HUES64 (cell line): ENCODE results near the gene NFE2L1. TPM values are rescaled to one million over a fixed set of nuclear protein-coding genes. Genes with fewer than 3 reads are reported as not detected.
"Not testable (repeated sequence)": the region's sequence is repeated elsewhere in the genome, so short reads cannot be mapped to it uniquely, and the experiment has no call there.

Experiments used
- H3K27ac ChIP-seq: 2 replicates; pipeline ENCODE4 v1.7.0; 2013; ENCODE audit warnings: low read depth, low read length, inconsistent platforms
- H3K27me3 ChIP-seq: 2 replicates; pipeline ENCODE4 v1.6.1; 2013; ENCODE audit warnings: mild to moderate bottlenecking, low read length; ENCODE audit not compliant: insufficient read depth
- H3K36me3 ChIP-seq: 2 replicates; pipeline ENCODE4 v1.6.1; 2013; ENCODE audit warnings: mild to moderate bottlenecking, low read length; ENCODE audit not compliant: insufficient read depth
- H3K4me1 ChIP-seq: 2 replicates; pipeline ENCODE4 v1.6.1; 2013; ENCODE audit warnings: mild to moderate bottlenecking, low read length, moderate library complexity; ENCODE audit not compliant: insufficient read depth
- H3K4me3 ChIP-seq: 2 replicates; pipeline ENCODE4 v1.5.1; 2013; ENCODE audit warnings: mild to moderate bottlenecking, low read length, moderate library complexity
- H3K9ac ChIP-seq: 2 replicates; pipeline ENCODE4 v1.6.1; 2013; ENCODE audit warnings: mild to moderate bottlenecking, low read depth, low read length
- H3K9me3 ChIP-seq: 2 replicates; pipeline ENCODE4 v1.6.1; 2013; ENCODE audit warnings: low read depth, low read length; ENCODE audit not compliant: insufficient read depth
- WGBS: fragments of 150-250, 120-280 bp; methylation state at CpG from one replicate; pipeline ENCODE4 v1.1.7; 2013; ENCODE audit warnings: missing lambda C conversion rate; 5-methylcytosine and 5-hydroxymethylcytosine counted together
- polyA plus RNA-seq, 2 experiments: library from polyadenylated mRNA; stranded (reverse); fragments of 50-300 nt; gene quantifications; one replicate each; pipeline ENCODE4 v1.2.3, GENCODE V29; 2013

The NFE2L1 gene
- polyA plus RNA-seq (2013, experiment 1 of 2) = 101 TPM
- polyA plus RNA-seq (2013, experiment 2 of 2) = 104 TPM

DNA sequence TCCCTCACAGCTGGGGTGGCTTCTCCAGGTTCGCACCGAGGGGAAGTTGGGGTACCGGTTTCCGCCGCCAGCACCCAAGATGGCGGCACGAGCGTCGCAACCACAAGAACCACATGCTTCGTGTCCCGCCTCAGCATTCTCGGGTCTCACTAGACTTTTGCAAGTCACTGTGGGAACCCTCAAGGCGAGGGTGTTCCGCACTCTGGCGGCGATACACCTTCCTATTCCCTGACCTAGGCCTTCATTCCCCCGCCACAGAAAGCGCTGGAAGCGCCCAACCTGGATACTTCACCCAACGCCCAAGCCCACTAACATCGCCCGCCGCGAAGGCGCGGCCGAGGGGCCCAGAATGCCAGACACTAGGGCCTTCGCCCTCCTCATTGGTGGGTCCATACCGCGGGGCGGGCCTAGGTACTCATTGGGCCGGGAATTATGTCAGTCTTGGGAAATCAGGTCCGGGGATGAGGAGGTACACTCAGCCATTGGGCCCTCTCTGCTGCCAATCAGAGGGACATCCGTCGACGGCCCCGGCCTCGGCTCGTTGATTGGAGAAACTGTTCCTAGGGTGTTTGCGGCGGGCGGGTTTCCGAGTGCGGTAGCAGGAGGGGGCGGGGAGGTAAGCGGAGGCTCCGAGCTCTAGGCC is at the start of gene NFE2L1:
TSS of gene NFE2L1 (plus strand) at position 619 of the 643 bp plus-strand sequence. CDS start 2,760 bp downstream, outside the sequence.
- Histone ChIP-seq H3K36me3 (peaks cover 25% of the 10 kb centered on the region), H3K27ac (peak within 1 kb of the TSS; percentile 96), H3K9me3 (no peaks in the 10 kb centered on the region), H3K9ac (peak within 1 kb of the TSS; percentile 93), H3K4me3 (peak within 1 kb of the TSS; percentile 83), H3K27me3 (no peaks in the 10 kb centered on the region), H3K4me1 (peaks cover 29% of the 10 kb centered on the region)
- WGBS = under 1% methylated on average over 47 of the region's 47 CpGs

GRCh38 chr17:47999582-47999981 is 48.6 kb upstream of the NFE2L1 start:
- no peaks in the 10 kb centered on the region for H3K36me3 ChIP-seq
- peaks cover 45% of the 10 kb centered on the region for H3K4me1 ChIP-seq
- H3K9me3 ChIP-seq = no peaks in the 10 kb centered on the region
- WGBS = 72% methylated on average over 3 of the region's 4 CpGs
- H3K9ac ChIP-seq = no peak overlapping the region
- no peak overlapping the region for H3K4me3 ChIP-seq
- H3K27ac ChIP-seq = no peak overlapping the region
- H3K27me3 ChIP-seq = no peaks in the 10 kb centered on the region

DNA sequence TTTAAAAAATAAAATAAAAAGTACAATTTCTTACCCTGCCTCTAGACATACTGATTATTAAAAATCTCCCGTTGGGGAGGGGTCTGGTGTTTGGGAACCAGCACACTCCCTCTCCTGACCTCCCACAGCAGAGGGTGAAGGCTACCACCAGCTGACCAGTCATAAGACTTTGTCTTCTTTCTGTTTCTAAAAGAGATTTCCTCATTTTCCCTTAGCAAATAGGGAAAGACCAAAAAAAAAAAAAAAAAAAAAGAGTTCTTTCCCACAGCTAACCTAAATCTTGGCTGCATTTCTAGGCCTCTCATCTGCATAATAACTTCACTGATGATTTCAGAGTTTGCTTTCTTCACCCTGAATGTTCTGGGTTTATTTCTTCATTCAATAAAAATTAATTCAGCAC is 47.0 kb upstream of the NFE2L1 start:
- Histone ChIP-seq H3K4me1 (peaks cover 43% of the 10 kb centered on the region), H3K9me3 (no peaks in the 10 kb centered on the region), H3K36me3 (no peaks in the 10 kb centered on the region), H3K27ac (no peak overlapping the region), H3K9ac (no peak overlapping the region), H3K27me3 (no peaks in the 10 kb centered on the region), H3K4me3 (no peak overlapping the region)
- WGBS = 100% methylated on average over 1 of the region's 1 CpG

DNA sequence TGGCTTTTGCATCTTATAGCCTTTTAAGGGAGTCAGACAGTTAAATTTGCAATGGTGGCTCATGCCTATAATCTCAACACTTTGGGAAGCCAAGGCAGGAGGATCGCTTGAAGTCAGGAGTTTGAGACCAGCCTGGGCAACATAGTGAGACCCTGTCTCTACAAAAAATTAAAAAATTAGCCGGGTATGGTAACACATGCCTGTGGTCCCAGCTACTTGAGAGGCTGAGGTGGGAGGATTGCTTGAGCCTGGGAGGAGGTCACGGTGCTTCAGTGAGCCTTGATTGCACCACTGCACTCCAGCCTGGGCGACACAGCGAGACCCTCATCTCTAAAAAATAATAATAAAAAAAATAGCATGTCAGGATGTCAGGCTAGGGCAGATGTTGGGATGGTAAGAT is 46.5 kb upstream of the NFE2L1 start:
- H3K9me3 ChIP-seq, H3K36me3 ChIP-seq, H3K4me3 ChIP-seq, H3K27me3 ChIP-seq, H3K9ac ChIP-seq: not testable (repeated sequence)
- 88% methylated on average over 3 of the region's 5 CpGs for WGBS
- H3K4me1 ChIP-seq = peaks cover 40% of the 10 kb centered on the region
- H3K27ac ChIP-seq = peak overlapping the region; percentile 96; the same call in 1 of the 2 replicates

- no peaks in the 10 kb centered on the region for H3K9me3 ChIP-seq
- H3K9ac ChIP-seq = peak overlapping the region; percentile 71
- H3K27me3 ChIP-seq = no peaks in the 10 kb centered on the region
- H3K4me3 ChIP-seq = no peak overlapping the region
- no peaks in the 10 kb centered on the region for H3K36me3 ChIP-seq
- peak overlapping the region; percentile 96 for H3K27ac ChIP-seq
- H3K4me1 ChIP-seq = peaks cover 40% of the 10 kb centered on the region
- WGBS = 27% methylated on average over 4 of the region's 4 CpGs
Observed at GRCh38 chr17:48002266-48002915, 45.8 kb upstream of the NFE2L1 start.

GRCh38 chr17:48002916-48003416 is 45.2 kb upstream of the NFE2L1 start:
- peaks cover 40% of the 10 kb centered on the region for H3K4me1 ChIP-seq
- peak overlapping the region; percentile 96 for H3K27ac ChIP-seq
- H3K36me3 ChIP-seq = no peaks in the 10 kb centered on the region
- 12% methylated on average over 7 of the region's 7 CpGs for WGBS
- H3K4me3 ChIP-seq = no peak overlapping the region
- no peaks in the 10 kb centered on the region for H3K9me3 ChIP-seq
- no peaks in the 10 kb centered on the region for H3K27me3 ChIP-seq
- peak overlapping the region; percentile 71 for H3K9ac ChIP-seq

DNA sequence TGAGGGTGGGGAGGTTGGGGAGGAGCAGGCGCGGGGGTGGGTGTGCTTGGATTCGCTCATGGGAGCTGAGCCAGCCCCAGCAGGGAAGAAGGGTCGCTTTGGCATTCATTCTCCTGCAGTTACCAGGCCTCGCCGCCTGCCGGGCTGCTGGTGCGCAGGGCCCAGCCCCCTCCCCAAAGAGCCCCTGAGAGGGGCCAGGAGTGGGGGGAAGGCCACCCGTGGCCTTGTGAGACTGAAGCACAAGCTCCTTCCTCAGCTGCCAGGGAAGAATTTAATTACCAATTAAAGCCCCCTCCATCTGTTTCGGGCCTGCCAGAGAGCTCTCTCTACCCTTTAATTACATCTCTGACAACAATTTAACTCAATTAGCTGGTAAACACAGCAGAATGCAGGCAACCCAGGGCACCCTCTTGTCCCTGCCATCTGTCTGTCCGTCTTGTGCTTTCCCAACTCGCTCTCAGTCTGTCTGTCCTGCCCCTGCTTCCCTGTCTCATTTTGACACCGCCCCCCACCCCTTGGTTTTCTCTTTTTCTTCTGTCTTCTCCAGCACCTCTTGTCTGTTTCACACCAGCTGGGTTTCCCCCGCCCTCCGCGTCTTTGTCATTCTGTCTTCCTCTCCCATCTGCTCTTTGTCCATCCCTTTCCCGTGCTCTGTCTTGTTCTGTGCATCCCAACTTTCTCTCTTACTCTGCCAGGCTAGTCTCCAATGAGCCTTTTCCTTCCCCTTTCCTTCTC is 44.6 kb upstream of the NFE2L1 start:
- no peaks in the 10 kb centered on the region for H3K27me3 ChIP-seq
- H3K4me3 ChIP-seq = no peak overlapping the region
- H3K9ac ChIP-seq = peak overlapping the region; percentile 71
- H3K9me3 ChIP-seq = no peaks in the 10 kb centered on the region
- peaks cover 40% of the 10 kb centered on the region for H3K4me1 ChIP-seq
- 7% methylated on average over 17 of the region's 17 CpGs for WGBS
- peak overlapping the region; percentile 96 for H3K27ac ChIP-seq
- no peaks in the 10 kb centered on the region for H3K36me3 ChIP-seq

- WGBS = 49% methylated on average over 3 of the region's 3 CpGs
- H3K27me3 ChIP-seq = no peaks in the 10 kb centered on the region
- H3K9ac ChIP-seq = peak overlapping the region; percentile 13; the same call in 1 of the 2 replicates
- H3K4me3 ChIP-seq = no peak overlapping the region
- H3K36me3 ChIP-seq = no peaks in the 10 kb centered on the region
- peak overlapping the region; percentile 96 for H3K27ac ChIP-seq
- no peaks in the 10 kb centered on the region for H3K9me3 ChIP-seq
- peaks cover 40% of the 10 kb centered on the region for H3K4me1 ChIP-seq
Observed at GRCh38 chr17:48004983-48005382, 43.2 kb upstream of the NFE2L1 start.

GRCh38 chr17:48006936-48007709 is 41.0 kb upstream of the NFE2L1 start:
- WGBS = 95% methylated on average over 10 of the region's 12 CpGs
- no peak overlapping the region for H3K9ac ChIP-seq
- H3K27me3 ChIP-seq = no peaks in the 10 kb centered on the region; the same call in 1 of the 2 replicates
- H3K4me3 ChIP-seq = no peak overlapping the region
- H3K36me3 ChIP-seq = no peaks in the 10 kb centered on the region
- H3K27ac ChIP-seq = no peak overlapping the region
- H3K9me3 ChIP-seq = no peaks in the 10 kb centered on the region
- H3K4me1 ChIP-seq = peaks cover 37% of the 10 kb centered on the region

DNA sequence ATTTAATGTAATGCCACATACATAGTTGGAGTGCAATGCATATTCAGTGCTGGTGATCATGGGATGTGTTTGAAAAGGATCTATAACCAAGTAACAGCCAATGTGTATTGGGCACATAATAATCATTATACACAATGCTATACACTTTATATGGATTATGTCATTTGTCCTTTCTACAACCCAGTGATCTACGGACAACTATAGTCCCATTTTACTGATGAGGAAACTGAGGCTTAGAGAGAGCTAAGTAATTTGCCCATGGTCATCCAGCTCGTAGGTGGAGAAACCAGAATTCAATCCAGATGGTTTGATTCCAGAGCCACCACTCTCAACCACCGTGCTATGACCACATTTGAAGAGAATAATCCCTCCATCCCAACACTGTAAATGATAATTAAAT is 38.0 kb upstream of the NFE2L1 start:
- no peak overlapping the region for H3K4me3 ChIP-seq
- H3K4me1 ChIP-seq = peaks cover 29% of the 10 kb centered on the region
- no peaks in the 10 kb centered on the region for H3K9me3 ChIP-seq
- 93% methylated on average over 3 of the region's 3 CpGs for WGBS
- H3K9ac ChIP-seq = no peak overlapping the region
- H3K27me3 ChIP-seq = peaks cover 13% of the 10 kb centered on the region; the same call in 1 of the 2 replicates
- no peaks in the 10 kb centered on the region for H3K36me3 ChIP-seq
- H3K27ac ChIP-seq = no peak overlapping the region
